H9 (cell line): ENCODE data around the gene FAM3D. TPM values are rescaled to one million over a fixed set of nuclear protein-coding genes. Genes with fewer than 3 reads are reported as not detected.
"Not testable (repeated sequence)": the region's sequence is repeated elsewhere in the genome, so short reads cannot be mapped to it uniquely, and the experiment has no call there.

Experiments used
- DNase-seq: peaks from one replicate; pipeline ENCODE4 v3.0.0-alpha.2; 2017
- H2AFZ ChIP-seq: one replicate; pipeline ENCODE4 v1.6.1; 2013; ENCODE audit warnings: mild to moderate bottlenecking, low read length, control low read depth, moderate library complexity
- H2AK5ac ChIP-seq: 2 replicates; pipeline ENCODE4 v1.6.1; 2013; ENCODE audit warnings: low read length, control low read depth, mixed read lengths; ENCODE audit not compliant: insufficient read length
- H2BK120ac ChIP-seq: one replicate; pipeline ENCODE4 v1.6.1; 2013; ENCODE audit warnings: low read depth, mild to moderate bottlenecking, low read length, control low read depth, inconsistent platforms; ENCODE audit not compliant: poor library complexity, severe bottlenecking
- H2BK12ac ChIP-seq: 2 replicates; pipeline ENCODE4 v1.6.1; 2013; ENCODE audit warnings: low read length, control low read depth, mixed read lengths, low read depth; ENCODE audit not compliant: insufficient read length
- H2BK15ac ChIP-seq: 2 replicates; pipeline ENCODE4 v1.6.1; 2013; ENCODE audit warnings: low read depth, low read length, control low read depth
- H2BK20ac ChIP-seq: one replicate; pipeline ENCODE4 v1.6.1; 2013; ENCODE audit warnings: low read depth, mild to moderate bottlenecking, low read length, control low read depth, inconsistent platforms; ENCODE audit not compliant: poor library complexity, severe bottlenecking
- H2BK5ac ChIP-seq: 2 replicates; pipeline ENCODE4 v1.6.1; 2013; ENCODE audit warnings: low read length, control low read depth, mixed read lengths; ENCODE audit not compliant: insufficient read length
- H3K14ac ChIP-seq: 2 replicates; pipeline ENCODE4 v1.6.1; 2013; ENCODE audit warnings: low read length, control low read depth; ENCODE audit not compliant: insufficient read depth
- H3K18ac ChIP-seq: 2 replicates; pipeline ENCODE4 v1.6.1; 2013; ENCODE audit warnings: low read depth, mild to moderate bottlenecking, mixed read lengths, low read length, control low read depth; ENCODE audit not compliant: insufficient read length
- H3K23ac ChIP-seq: 2 replicates; pipeline ENCODE4 v1.6.1; 2013; ENCODE audit warnings: low read length, control low read depth, mixed read lengths, low read depth; ENCODE audit not compliant: insufficient read length
- H3K23me2 ChIP-seq: 2 replicates; pipeline ENCODE4 v1.6.1; 2013; ENCODE audit warnings: low read depth, mild to moderate bottlenecking, mixed read lengths, low read length, control low read depth; ENCODE audit not compliant: insufficient read length, poor library complexity, severe bottlenecking
- H3K27ac ChIP-seq: 2 replicates; pipeline ENCODE4 v1.5.1; 2013; ENCODE audit warnings: low read length, control low read depth, mixed read lengths, low read depth; ENCODE audit not compliant: insufficient read length
- H3K27me3 ChIP-seq: 2 replicates; pipeline ENCODE4 v1.6.1; 2013; ENCODE audit warnings: low read length, control low read depth, inconsistent platforms; ENCODE audit not compliant: insufficient read depth
- H3K4ac ChIP-seq: 2 replicates; pipeline ENCODE4 v1.6.1; 2013; ENCODE audit warnings: low read depth, mild to moderate bottlenecking, control low read depth, inconsistent platforms, low read length, moderate library complexity
- H3K4me1 ChIP-seq: 2 replicates; pipeline ENCODE4 v1.6.1; 2013; ENCODE audit warnings: low read length, control low read depth, inconsistent platforms; ENCODE audit not compliant: insufficient read depth
- H3K4me2 ChIP-seq: 2 replicates; pipeline ENCODE4 v1.6.1; 2013; ENCODE audit warnings: low read length, control low read depth, mixed read lengths; ENCODE audit not compliant: insufficient read length, insufficient read depth
- H3K56ac ChIP-seq: 2 replicates; pipeline ENCODE4 v1.6.1; 2013; ENCODE audit warnings: low read depth, mild to moderate bottlenecking, mixed read lengths, low read length, control low read depth; ENCODE audit not compliant: insufficient read length
- H3K79me1 ChIP-seq: 2 replicates; pipeline ENCODE4 v1.6.1; 2013; ENCODE audit warnings: low read depth, mild to moderate bottlenecking, moderate library complexity, low read length, control low read depth, inconsistent platforms; ENCODE audit not compliant: insufficient read depth, poor library complexity, severe bottlenecking
- H3K79me2 ChIP-seq: 2 replicates; pipeline ENCODE4 v1.6.1; 2013; ENCODE audit warnings: low read length, control low read depth, inconsistent platforms; ENCODE audit not compliant: insufficient read depth
- H3K9ac ChIP-seq: 2 replicates; pipeline ENCODE4 v1.6.1; 2013; ENCODE audit warnings: low read length, control low read depth, mixed read lengths; ENCODE audit not compliant: insufficient read length; ENCODE audit errors: extremely low read depth
- H3K9me3 ChIP-seq: one replicate; pipeline ENCODE4 v1.6.1; 2013; ENCODE audit warnings: low read depth, low read length, inconsistent platforms; ENCODE audit not compliant: control insufficient read depth
- H3T11ph ChIP-seq: one replicate; pipeline ENCODE4 v1.6.1; 2013; ENCODE audit warnings: mild to moderate bottlenecking, low read length, control low read depth, inconsistent platforms
- H4K20me1 ChIP-seq: one replicate; pipeline ENCODE4 v1.6.1; 2013; ENCODE audit not compliant: control insufficient read depth, insufficient read length, insufficient read depth
- H4K5ac ChIP-seq: 2 replicates; pipeline ENCODE4 v1.6.1; 2013; ENCODE audit warnings: low read depth, mild to moderate bottlenecking, mixed read lengths, low read length, control low read depth; ENCODE audit not compliant: insufficient read length
- H4K8ac ChIP-seq: replicated peaks from 2 replicates; pipeline ENCODE4 v1.6.1; 2013; ENCODE audit warnings: low read length, control low read depth, mixed read lengths, low read depth; ENCODE audit not compliant: insufficient read length
- H4K91ac ChIP-seq: 2 replicates; pipeline ENCODE4 v1.6.1; 2013; ENCODE audit warnings: low read depth, mild to moderate bottlenecking, moderate library complexity, mixed read lengths, low read length, control low read depth; ENCODE audit not compliant: insufficient read length
- H3K27ac Mint-ChIP-seq, 3 experiments: 2 replicates in 2 of 3; 3 replicates in 1 of 3; pipeline ENCODE4 v1.8.0; 2020 to 2021; ENCODE audit warnings: mixed read lengths in 3 of 3, mild to moderate bottlenecking in 1 of 3, moderate library complexity in 1 of 3
- H3K27me3 Mint-ChIP-seq: 2 replicates; pipeline ENCODE4 v1.8.0; 2021; ENCODE audit warnings: low read depth, mild to moderate bottlenecking, moderate library complexity, mixed read lengths
- H3K36me3 Mint-ChIP-seq, 3 experiments: 2 replicates in 2 of 3; 3 replicates in 1 of 3; pipeline ENCODE4 v1.8.0; 2020 to 2021; ENCODE audit warnings: low read depth in 3 of 3, mixed read lengths in 3 of 3; ENCODE audit not compliant: insufficient read depth in 1 of 3
- H3K4me1 Mint-ChIP-seq, 2 experiments: 2 replicates each; pipeline ENCODE4 v1.8.0; 2020; ENCODE audit warnings: mixed read lengths in 2 of 2
- H3K4me3 Mint-ChIP-seq, 2 experiments: 2 replicates in 1 of 2; 3 replicates in 1 of 2; pipeline ENCODE4 v1.8.0; 2020 to 2021; ENCODE audit warnings: mild to moderate bottlenecking in 2 of 2, mixed read lengths in 2 of 2, moderate library complexity in 1 of 2
- H3K9me3 Mint-ChIP-seq, 2 experiments: 2 replicates in 1 of 2; 3 replicates in 1 of 2; pipeline ENCODE4 v1.8.0; 2020; ENCODE audit warnings: mild to moderate bottlenecking in 2 of 2, mixed read lengths in 2 of 2, moderate library complexity in 1 of 2
- CTCF ChIP-seq: fragments of 200-600 bp; sonication (generic); conservative IDR thresholded peaks from 3 replicates; pipeline ENCODE4 v1.8.0; 2021; ENCODE audit warnings: antibody characterized with exemption, mild to moderate bottlenecking
- WGBS: extraction: QIAGEN DNeasy Blood & Tissue Kit; methylation state at CpG from one replicate; pipeline ENCODE4 v1.1.7; 2013; ENCODE audit warnings: missing lambda C conversion rate, low lambda C conversion rate, mixed read lengths; ENCODE audit not compliant: insufficient read length; ENCODE audit errors: extremely low coverage; 5-methylcytosine and 5-hydroxymethylcytosine counted together
- total RNA-seq: library from RNA; stranded (reverse); gene quantifications from 2 replicates; pipeline ENCODE4 v1.2.1, GENCODE V29; 2021

The FAM3D gene
- total RNA-seq, 1 experiment from 2014 or later: not detected

GRCh38 chr3:58697561-58697960 is 31.0 kb upstream of the FAM3D start:
- Histone ChIP-seq H3K4me2 (no peak overlapping the region), H3K18ac (no peak overlapping the region), H3K4me1 (no peaks in the 10 kb centered on the region), H2BK120ac (no peak overlapping the region), H2AK5ac (no peak overlapping the region), H3K79me2 (no peaks in the 10 kb centered on the region), H3K23me2 (no peaks in the 10 kb centered on the region), H2BK15ac (no peak overlapping the region), H3K27me3 (no peaks in the 10 kb centered on the region), H4K91ac (no peak overlapping the region), H2BK20ac (no peak overlapping the region), H3K14ac (no peak overlapping the region), H2BK5ac (no peak overlapping the region), H4K5ac (no peak overlapping the region), H3K4ac (no peak overlapping the region), H3K9me3 (no peaks in the 10 kb centered on the region), H3K27ac (no peak overlapping the region), H3K9ac (no peak overlapping the region), H4K20me1 (no peaks in the 10 kb centered on the region), H3K56ac (no peak overlapping the region), H3T11ph (no peak overlapping the region), H4K8ac (no peak overlapping the region), H3K79me1 (no peaks in the 10 kb centered on the region), H2AFZ (no peak overlapping the region), H3K23ac (no peak overlapping the region), H2BK12ac (no peak overlapping the region)
- no peak overlapping the region for H3K4me3 Mint-ChIP-seq
- H3K4me1 Mint-ChIP-seq: no peaks in the 10 kb centered on the region
- H3K36me3 Mint-ChIP-seq: peaks cover 0 to 19% (median 13%) of the 10 kb centered on the region in 3 experiments; a peak in 5 of 7 replicates
- TF ChIP-seq CTCF: no peak
- no peak for DNase-seq
- peaks cover 7% of the 10 kb centered on the region for H3K27me3 Mint-ChIP-seq
- H3K27ac Mint-ChIP-seq: no peak overlapping the region
- H3K9me3 Mint-ChIP-seq: peaks cover 25 to 26% of the 10 kb centered on the region in 2 experiments

GRCh38 chr3:58696813-58697212 is 30.2 kb upstream of the FAM3D start:
- H3K79me1 ChIP-seq, H3K27me3 Mint-ChIP-seq, H3K23ac ChIP-seq, H4K91ac ChIP-seq, H3K4ac ChIP-seq, H3K4me1 Mint-ChIP-seq, H4K20me1 ChIP-seq, H4K8ac ChIP-seq, H2BK5ac ChIP-seq, H2BK20ac ChIP-seq, H3K56ac ChIP-seq, H3K4me1 ChIP-seq, H3K4me2 ChIP-seq, H3K14ac ChIP-seq, H3K27me3 ChIP-seq, H3K27ac ChIP-seq, H2BK12ac ChIP-seq, H3K18ac ChIP-seq, H3T11ph ChIP-seq, H3K27ac Mint-ChIP-seq, H3K23me2 ChIP-seq, H4K5ac ChIP-seq, H3K79me2 ChIP-seq, H3K4me3 Mint-ChIP-seq, DNase-seq, H3K9ac ChIP-seq, H2BK120ac ChIP-seq, H2AFZ ChIP-seq, H3K9me3 ChIP-seq, H2BK15ac ChIP-seq, H2AK5ac ChIP-seq: not testable (repeated sequence)
- Mint-ChIP-seq H3K9me3 (peaks cover 29 to 31% of the 10 kb centered on the region in 2 experiments), H3K36me3 (peaks cover 0 to 21% (median 15%) of the 10 kb centered on the region in 3 experiments; a peak in 5 of 7 replicates)
- no CpG with 5 or more reads among the region's 3 CpGs for WGBS
